RPMI7951 (cell line): ENCODE measurements around the gene IGFBP5. TPM values are rescaled to one million over a fixed set of nuclear protein-coding genes. Genes with fewer than 3 reads are reported as not detected.

Experiments used
- DNase-seq: peaks from one replicate; pipeline ENCODE4 v3.0.0-alpha.2; 2012; ENCODE audit warnings: low read depth
- total RNA-seq: library from RNA; depleted of rRNA; stranded (reverse); fragments of >200 nt; shearing (Covaris generic); gene quantifications from 2 replicates; pipeline ENCODE4 v1.2.3, GENCODE V29; 2014

The IGFBP5 gene
- total RNA-seq, 1 experiment from 2014 or later, result 25.0 TPM

GRCh38 chr2:216714376-216714775 lies 19.0 kb upstream of the IGFBP5 start:
- DNase-seq, result peak; percentile 50

DNA sequence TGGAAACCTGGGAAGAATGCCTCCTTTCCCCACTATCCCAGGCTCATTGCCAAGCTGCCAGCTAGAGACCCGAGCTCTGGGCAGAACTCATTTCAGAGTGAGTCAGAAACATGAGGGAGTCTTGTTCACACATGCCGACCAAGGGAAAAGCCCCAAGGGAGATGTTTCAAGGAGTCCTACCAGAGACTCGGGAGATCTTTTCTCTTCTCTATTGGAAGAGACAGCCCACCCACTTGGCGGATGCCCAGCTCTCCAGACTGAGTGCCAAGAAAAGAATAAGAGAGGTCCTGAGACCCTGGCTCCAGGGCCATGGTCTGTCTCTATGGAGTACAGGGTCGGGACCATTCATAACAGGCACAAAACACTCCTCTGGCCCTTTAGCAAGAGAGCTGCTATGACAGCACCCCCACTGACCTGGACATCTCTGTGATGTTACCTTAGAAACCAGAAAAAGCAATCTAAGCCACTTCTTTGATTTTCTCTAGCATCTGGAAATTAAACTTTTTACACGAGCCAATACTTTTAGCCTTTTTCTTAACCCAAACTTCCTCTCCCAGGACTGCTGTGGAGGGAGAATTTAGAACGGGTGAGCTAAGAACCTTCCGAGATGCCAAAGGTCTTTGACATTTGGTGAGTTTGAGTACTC lies 18.5 kb upstream of the IGFBP5 start:
- peak; percentile 95 for DNase-seq

GRCh38 chr2:216711348-216711747 lies 16.0 kb upstream of the IGFBP5 start:
- no peak for DNase-seq

- DNase-seq, result peak; percentile 43
Measured at GRCh38 chr2:216710551-216711301, 15.4 kb upstream of the IGFBP5 start.

GRCh38 chr2:216702756-216703155 lies 7.4 kb upstream of the IGFBP5 start:
- no peak for DNase-seq

DNA sequence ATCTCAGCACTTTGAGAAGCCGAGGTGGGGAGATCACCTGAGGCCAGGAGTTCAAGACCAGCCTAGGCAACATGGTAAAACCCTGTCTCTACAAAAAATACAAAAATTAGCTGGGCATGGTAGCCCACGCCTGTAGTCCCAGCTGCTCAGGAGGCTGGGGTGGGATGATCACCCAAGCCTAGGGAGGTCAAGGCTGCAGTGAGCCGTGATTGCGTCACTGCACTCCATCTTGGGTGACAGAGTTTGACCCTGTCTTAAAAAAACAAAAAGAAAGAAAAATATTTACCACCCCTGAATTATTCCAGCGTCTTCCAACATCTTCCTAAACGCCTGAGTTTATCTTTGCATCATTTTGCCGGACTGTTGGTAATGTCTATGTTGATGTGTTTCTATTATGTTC lies 6.2 kb upstream of the IGFBP5 start:
- DNase-seq, result no peak

DNA sequence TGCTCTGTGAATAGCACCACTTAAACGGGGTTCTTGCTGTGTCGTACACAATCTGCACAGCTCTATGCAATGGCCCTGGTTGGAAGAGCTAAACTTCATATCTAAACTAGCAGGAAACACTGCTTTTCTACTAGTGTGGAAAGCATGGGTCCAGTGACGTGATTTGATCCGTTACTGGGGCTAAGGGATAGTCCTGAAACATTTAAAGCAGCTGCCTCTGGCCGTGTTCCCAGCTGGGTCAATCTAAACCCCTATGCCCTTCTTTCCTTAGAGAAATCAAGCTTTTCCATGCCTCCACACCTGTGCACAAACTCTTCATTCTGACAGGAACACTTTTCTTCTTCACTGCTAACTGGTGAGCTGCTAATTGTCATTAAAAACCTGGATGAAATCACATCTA lies 5.4 kb upstream of the IGFBP5 start:
- DNase-seq, result no peak

GRCh38 chr2:216700088-216700567 lies 4.8 kb upstream of the IGFBP5 start:
- peak; percentile 51 for DNase-seq

DNA sequence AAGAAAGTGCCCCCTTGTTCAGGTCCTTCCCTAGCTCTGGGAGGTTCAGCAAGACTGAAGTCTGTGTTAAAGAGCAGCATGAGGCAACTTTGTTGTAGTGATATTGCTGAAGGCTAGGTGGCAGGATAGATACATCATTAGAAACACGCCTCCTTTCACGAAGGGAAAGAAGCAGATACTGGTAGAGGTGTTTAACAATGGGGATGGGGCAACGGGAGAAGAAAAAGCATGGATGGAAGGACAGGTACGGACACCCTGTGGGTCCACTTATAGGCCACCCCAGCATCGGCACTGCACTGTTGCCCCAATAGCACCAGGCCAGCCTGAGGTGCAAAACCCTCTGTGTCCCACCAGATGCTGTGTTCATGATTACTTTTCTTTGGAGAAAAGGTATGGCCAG lies 3.5 kb upstream of the IGFBP5 start:
- peak; percentile 69 for DNase-seq

GRCh38 chr2:216698293-216698692 lies 2.9 kb upstream of the IGFBP5 start:
- DNase-seq, result no peak

- DNase-seq, result peak; percentile 57
Measured at GRCh38 chr2:216696751-216697560, 1.6 kb upstream of the IGFBP5 start.

- DNase-seq, result no peak
Measured at GRCh38 chr2:216696321-216696720, 972 bp upstream of the IGFBP5 start.

DNA sequence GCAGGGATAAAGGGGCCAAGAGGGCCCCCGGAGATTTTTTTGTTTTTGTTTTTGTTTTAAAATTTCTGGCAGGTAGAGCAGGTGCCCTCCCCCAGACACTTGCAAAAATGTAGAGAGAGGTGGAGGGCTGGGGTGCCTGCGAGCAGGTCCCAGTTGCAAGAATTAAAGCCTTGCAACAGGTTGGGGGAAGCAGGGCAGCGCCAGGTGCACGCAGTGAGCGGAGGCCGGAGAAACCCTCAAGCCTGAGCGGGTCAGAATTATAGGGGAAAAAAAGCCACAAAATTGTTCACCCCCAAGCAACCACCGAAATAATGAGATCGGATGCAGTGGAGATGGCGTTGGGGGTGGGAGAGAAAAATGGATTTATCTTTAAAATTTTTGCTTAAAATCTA lies 527 bp downstream of the IGFBP5 start:
- DNase-seq, result no peak

GRCh38 chr2:216694082-216694825 lies 1.1 kb downstream of the IGFBP5 start:
- peak; percentile 51 for DNase-seq

DNA sequence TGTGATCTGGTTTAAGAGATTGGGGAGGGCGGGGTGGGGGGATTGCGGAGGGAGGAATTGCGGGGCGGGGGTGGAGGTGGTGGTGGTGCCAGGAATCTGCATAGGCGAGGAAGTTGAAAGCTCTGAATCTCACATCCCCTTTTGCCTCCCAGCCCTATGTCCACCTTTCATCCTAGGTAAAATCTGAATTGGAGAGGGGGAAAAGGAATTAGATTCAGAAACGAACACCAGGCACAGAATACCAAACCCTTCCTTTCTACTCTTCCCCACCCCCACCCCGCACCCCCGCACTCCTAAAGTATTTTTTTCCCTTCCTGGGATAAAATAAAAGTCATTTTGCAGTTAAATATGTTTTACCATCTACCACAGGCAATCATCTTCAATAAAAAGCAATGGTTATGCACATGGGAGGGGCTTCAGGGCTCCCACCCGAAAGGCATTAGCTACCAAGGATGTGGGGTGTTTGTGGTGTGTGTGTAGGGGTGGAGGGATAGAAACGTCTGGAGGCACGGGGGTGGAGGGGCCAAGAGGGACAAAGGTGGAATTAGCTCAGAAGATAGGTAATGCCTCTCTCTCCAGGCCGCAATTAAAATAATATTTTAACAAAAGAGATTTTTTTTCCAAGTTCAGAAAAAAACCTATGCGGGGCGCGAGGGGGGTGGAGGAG lies 1.8 kb downstream of the IGFBP5 start:
- no peak for DNase-seq

DNA sequence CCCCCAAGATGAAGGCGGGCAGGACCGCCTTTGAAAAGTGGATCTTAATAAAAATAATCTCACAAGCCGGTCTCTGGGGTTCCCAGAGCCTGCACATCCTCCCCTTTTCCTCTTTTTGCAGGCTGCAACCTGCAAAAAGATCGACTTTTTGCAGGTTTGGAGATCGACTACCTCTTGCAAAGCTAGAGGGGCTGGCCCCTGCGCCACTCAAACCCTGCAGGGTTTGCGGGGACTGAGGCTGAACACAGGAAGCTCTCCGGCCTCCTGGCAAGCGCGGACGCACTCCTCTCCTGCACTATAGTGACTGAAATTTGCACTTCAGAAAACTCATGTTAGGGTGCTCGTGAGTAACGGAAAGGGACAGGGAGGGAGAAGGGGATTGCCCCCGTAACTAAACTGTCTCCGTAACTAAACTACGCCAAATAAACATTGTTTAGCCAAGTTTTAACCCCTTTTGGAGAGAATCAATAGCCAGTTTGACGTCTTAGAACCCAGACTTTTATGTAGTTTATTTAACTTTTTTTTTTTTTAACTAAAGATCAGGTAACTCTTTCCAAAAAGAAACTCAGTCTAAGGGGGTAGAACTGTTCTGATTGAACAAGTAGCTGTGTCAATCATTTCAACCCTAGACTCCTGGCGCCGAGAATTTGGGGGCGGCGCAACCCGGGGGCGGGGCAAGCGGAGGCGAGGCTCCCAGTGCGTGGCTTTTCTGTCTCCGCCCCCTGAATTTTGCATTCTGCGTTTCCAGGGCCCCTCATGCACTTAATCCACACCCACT lies 2.5 kb downstream of the IGFBP5 start:
- DNase-seq, result peak; percentile 68

DNA sequence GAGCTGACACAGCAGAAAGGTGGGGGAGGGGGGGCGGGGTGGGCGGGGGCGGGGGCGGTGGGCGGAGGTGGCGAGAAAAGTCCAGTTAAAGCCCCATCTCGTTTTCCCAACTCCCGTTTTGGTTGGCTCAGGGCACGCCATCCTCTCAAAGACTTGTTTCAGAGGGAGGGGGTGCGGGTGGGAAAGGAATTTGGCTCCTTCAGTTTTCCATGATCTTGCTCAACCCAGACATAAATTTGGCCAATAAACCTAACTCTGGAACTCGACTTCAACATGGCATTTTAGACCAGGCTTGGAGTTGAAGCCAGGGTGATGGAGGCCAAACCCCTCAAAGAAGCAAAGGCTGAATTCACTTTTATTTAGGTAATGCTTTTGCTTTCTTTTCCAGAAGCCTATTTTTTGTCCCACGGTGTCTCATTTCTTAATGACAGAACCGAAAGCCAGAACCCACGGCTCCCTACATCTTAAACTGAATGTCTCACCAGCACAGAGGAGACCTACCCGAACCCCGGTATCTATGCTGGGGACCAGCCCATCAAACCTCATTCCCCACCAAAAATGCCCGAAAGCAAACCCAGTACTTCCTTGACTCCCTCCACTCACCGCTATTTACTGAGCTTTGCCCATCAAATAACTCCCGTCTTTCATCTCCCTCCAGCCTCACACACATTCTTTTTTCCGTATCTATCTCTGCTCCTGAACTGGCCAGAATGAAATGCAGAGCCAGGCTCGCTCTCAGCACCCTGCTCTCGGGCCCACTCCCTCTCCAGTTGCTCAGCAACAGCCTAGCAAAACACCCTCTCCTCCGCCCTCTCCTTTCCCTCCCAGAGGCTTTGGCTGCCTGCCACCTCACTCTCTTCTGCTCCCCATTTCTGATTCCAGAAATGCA lies 4.3 kb downstream of the IGFBP5 start:
- DNase-seq, result peak; percentile 78

DNA sequence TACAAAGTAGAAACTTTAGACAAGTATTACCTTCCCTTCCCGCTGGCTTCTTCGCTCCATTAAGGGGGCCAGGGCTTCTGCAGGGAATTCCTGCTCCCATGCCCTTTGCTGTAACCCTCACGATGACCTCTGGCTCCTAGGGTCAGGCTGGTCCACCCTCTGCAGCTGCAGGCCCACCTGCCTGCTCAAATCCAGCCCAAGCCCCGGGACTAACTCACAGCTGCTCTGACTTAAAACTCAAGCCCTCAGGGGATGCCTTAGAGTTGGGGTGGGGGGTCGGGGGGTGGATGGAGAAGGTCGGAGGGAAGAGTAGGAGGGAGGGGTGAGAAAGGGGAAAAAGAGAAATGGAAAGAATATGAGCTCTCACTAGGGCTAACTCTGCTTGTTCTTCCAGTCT lies 4.9 kb downstream of the IGFBP5 start:
- DNase-seq, result no peak

DNA sequence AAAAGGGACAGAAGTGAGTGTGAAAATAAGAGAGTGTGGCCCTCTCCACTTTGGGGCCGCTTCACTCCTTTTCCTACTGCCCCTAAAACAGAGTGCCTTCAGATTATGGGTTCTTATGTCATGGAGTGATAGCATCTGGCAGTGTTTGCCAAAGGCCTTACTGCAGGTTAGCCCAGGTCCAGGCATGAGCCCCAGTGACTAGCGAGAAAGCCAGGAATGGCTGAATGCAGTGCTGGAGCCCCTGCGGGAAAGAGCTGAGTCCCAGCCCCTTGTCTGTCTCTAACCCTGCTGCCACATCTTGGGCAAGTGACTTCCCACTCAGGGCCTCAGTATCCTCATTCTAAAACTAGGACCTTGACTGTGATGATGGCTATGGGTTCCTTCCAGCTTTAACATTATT lies 6.0 kb downstream of the IGFBP5 start:
- DNase-seq, result no peak
